ENCODE data around the gene WWTR1.

DNA sequence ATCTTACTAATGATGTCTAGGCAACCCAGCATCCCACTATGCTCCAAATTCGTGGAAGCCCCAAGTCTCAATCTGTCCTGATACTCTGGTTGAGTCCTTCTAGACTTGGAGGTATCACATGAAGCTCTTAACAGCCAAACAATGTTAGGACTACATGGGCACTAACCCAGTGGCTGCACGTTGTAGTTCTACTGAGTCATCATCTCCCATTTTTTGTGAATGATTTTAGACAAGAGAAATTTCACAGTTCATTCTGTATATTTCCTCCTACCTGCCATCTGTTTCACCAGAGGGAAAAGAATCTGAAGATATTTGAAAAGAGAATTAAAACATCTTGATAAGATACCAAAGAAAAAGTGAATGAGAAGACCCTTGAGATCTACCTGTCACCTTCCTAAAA is 9.8 kb upstream of the WWTR1 start:
- TF ChIP-seq, protein P1, sequence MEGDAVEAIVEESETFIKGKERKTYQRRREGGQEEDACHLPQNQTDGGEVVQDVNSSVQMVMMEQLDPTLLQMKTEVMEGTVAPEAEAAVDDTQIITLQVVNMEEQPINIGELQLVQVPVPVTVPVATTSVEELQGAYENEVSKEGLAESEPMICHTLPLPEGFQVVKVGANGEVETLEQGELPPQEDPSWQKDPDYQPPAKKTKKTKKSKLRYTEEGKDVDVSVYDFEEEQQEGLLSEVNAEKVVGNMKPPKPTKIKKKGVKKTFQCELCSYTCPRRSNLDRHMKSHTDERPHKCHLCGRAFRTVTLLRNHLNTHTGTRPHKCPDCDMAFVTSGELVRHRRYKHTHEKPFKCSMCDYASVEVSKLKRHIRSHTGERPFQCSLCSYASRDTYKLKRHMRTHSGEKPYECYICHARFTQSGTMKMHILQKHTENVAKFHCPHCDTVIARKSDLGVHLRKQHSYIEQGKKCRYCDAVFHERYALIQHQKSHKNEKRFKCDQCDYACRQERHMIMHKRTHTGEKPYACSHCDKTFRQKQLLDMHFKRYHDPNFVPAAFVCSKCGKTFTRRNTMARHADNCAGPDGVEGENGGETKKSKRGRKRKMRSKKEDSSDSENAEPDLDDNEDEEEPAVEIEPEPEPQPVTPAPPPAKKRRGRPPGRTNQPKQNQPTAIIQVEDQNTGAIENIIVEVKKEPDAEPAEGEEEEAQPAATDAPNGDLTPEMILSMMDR (conservative IDR thresholded peaks at IDR 0.05 in 1 of 2, IDR thresholded peaks at IDR 0.05 in 1 of 2; ENCODE audit: extremely low read depth in 1 of 2, insufficient read depth in 1 of 2, low read depth in 1 of 2, low read length in 2 of 2) = no peak
- TF ChIP-seq EZH2 (IDR thresholded peaks at IDR 0.05; ENCODE audit: borderline replicate concordance, low read length) = no peak

Data from mammary epithelial cell (primary cell).